T47D (cell line): ENCODE results near the gene STAT5B.

Experiments used
- DNase-seq, 2 experiments: peaks; one replicate each; pipeline versions ENCODE4 v3.0.0 to v3.0.0-alpha.2; 2011 to 2012; ENCODE audit warnings: low read depth in 1 of 2, low spot score in 1 of 2
- JUND ChIP-seq: IDR thresholded peaks from 2 replicates; pipeline ENCODE4 v1.6.1; 2012; ENCODE audit warnings: low read depth
- in situ Hi-C: cut with HindIII; loops from 2 replicates; pipeline ENCODE4 v1.10.0; 2016; ENCODE audit warnings: low sequenced_read_pairs, low pct_unique_long_range_greater_than_20kb

The STAT5B gene

DNA sequence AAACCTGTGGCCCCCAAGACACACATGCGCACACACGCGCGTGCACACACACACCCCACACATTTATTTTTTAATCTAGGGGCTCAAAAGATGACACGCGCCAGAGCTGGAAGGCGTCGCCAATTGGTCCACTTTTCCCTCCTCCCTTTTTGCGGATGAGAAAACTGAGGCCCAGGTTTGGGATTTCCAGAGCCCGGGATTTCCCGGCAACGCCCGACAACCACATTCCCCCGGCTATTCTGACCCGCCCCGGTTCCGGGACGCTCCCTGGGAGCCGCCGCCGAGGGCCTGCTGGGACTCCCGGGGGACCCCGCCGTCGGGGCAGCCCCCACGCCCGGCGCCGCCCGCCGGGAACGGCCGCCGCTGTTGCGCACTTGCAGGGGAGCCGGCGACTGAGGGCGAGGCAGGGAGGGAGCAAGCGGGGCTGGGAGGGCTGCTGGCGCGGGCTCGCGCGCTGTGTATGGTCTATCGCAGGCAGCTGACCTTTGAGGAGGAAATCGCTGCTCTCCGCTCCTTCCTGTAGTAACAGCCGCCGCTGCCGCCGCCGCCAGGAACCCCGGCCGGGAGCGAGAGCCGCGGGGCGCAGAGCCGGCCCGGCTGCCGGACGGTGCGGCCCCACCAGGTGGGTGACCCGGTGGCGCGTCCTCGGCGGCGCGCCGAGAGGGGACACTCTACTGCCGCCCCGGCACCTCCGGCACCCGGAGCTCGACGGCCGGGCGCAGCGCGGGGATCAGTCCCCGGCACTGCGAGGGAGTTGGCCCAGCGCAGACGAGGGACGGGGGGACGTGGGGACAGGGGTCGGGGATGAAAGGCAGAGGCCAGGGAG is 12.0 kb upstream of the STAT5B start, which contains the start of gene STAT5A:
Gene STAT5A (plus strand): TSS at position 522 of the 826 bp plus-strand sequence. CDS start 914 bp downstream, outside the sequence.
- in situ Hi-C loops, result no loop called here
- DNase-seq, result peak; percentile 64 to 92

DNA sequence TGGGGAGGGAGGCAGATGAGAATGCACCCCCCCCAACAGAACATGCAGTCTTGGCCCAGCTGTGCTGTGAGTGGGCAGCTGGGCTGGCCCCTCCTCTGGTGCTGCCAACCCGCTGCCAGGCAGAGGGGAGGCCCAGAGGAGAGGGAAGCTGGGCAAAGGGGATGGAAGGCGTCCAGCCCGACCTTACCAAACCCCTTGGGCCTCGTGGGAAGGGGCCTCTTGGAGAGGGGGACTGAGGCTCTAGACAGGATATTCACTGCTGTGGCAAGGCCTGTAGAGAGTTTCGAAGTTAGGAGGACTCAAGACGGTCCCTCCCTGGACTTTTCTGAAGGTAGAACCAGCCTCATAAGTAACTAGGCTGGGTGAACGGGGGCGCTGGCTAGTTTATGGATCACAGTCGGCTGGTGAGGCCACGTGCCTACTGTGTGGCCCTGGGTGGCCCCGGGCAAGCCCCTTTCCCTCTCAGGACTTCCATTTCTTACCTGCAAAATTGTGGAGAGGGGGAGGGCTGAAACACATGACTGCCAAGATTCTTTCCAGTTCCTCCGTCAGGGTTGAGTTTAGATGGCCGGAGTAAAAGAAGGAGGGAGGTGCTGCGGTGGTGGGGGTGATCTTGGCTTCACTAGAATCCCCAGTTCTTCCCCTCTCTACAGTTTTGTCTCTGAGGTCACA is 11.2 kb upstream of the STAT5B start:
- no peak for TF ChIP-seq JUND
- in situ Hi-C loops, result no loop called here
- no peak for DNase-seq

More for the DNA sequence above, 12.0 kb upstream of the STAT5B start, which contains the start of gene STAT5A:
- no peak for TF ChIP-seq JUND

DNA sequence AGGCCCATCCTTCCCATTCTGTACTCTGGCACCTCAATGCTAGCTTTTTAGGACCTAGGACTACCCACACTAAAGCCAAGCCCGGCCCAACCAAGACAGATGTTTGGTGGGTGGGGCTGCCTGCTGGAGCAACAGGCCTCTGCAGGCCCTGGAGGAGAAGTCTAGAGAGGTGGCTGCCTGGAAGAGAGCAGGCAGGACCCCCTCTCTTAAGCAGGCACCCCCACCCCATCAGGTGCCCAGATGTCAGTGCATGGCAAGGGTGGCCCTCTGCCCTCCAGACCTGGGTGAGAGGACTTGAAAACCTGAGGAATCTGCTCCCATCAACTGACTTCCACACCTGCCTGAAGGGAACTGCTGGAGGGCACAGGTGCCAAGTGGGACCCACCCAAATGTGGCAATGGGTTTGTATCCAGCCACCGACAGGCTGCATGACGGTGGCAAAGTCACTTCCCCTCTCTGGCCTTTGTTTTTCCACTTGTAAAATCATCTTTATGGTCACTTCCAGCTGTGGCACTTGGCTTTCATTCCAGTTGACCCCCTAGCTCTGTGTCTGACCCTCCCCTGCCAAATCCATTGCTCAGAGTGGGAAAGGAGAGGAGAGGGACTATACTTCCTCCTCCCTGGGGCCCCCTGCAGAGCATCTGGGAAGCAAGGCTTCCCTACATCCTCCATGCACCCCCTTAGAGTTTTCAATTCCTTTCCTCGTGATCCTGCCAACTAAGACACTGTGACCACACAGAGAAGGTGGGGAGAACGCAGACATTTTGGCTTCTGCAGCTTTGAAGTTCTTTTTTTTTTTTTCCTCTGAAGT is 10.4 kb upstream of the STAT5B start:
- DNase-seq, result no peak
- in situ Hi-C loops, result no loop called here

DNA sequence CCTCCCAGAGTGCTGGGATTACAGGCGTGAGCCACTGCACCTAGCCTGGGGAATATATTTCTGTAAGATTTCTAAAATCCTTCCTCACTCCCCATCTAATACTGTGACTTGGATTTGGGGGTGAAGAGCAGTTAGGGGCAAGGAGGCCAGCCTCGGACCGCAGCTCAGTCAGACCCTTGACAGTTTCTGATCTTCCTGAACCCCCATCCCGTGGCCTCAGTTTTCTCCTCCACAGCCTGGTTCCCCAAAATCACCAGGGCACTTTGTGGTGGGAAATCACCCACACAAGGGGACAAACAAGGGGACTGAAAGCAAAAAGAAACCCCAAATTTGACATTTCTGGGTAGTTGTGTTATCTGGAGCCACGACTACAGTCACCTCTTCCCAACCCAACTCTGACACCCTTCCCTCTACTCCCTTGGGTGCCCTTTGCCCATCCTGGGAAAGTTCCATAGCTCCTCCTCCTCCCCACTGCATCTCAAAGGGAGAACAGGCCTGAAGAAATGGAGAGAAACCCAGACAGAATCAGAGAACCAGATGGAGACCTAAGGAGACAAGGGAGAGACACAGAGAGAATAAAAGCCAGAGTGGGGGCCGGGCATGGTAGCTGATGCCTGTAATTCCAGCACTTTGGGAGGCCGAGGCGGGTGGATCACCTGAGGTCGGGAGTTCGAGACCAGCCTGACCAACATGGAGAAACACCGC is 9.3 kb upstream of the STAT5B start:
- TF ChIP-seq JUND, result no peak

More for the DNA sequence above, 10.4 kb upstream of the STAT5B start:
- no peak for TF ChIP-seq JUND

DNA sequence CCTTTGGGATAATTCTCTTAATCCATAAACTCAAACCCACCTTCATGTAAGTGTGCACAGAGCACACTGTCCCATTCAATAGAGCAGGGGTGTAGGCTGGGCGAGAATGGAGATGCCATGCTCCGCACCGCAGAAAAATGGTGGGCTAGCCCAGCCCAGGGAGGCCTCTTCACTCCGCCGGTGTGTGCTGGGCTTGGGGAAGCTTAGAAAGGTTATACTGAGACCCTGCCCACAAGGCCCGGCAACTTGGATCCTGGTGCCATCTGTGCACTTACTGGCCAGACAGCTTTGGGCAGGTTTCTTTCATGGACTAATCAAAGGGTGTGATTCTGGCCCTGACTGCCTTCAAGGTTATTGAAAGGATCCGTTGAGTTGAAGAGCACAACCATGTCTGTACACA is 8.4 kb upstream of the STAT5B start:
- no peak for DNase-seq
- no peak for TF ChIP-seq JUND
- in situ Hi-C loops, result no loop called here

More for the DNA sequence above, 9.3 kb upstream of the STAT5B start:
- no peak for DNase-seq
- in situ Hi-C loops, result no loop called here

DNA sequence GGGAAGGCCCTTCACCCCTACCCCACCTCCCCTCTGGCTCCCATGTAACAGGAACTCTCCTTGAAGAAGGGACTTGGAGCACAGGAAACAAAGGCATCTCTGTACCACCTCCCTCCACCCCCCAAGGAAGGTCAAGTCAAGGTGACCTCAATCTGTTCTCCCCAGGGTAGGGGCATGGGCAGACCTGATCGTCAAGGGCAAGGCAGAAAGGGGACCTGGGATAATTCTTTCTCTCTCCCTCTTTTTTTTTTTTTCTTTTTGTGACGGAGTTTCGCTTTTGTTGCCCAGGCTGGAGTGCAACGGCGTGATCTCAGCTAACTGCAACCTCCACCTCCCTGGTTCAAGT is 7.8 kb upstream of the STAT5B start:
- DNase-seq, result no peak
- in situ Hi-C loops, result no loop called here

DNA sequence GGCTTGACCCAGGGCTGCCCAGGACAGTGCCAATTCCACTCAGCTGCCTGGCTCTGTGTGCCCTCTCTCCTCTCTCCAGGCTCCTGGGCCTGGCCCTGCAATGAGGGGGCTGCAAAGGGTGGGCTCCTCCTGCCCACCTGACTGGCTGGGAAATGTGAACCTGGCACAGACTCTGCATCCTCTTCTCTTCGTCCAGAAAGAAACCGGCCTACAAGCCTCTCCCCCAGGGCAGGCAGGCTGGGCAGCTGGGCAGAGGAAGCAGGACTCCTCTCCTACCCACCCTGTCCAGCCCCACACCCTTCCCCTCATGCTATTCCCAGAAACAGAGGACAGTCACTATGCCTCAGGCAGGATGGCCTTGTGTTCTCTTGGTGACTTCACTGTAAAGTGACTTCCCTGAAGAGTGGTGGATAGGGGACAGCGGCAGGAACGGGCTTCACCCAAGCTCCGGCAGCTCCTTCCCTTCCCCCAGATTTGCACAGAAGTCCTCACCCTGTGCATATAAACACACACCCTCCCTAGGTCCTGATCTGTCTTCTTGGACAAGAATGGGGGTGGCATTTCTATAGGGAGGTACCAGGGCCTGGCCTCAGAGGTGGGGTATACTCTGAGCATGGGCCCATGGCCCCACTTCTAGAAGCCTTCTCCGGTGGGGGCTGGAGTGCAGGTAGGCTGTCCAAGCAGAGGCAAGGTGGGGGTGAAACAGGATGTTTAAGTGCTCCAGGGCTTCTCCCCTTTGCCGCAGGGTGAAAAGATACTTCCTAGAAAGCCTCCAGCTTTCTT is 7.2 kb upstream of the STAT5B start:
- no peak for TF ChIP-seq JUND
- DNase-seq, result peak in 1 of 2 experiments; percentile 33
- in situ Hi-C loops, result no loop called here

More for the DNA sequence above, 7.8 kb upstream of the STAT5B start:
- no peak for TF ChIP-seq JUND

DNA sequence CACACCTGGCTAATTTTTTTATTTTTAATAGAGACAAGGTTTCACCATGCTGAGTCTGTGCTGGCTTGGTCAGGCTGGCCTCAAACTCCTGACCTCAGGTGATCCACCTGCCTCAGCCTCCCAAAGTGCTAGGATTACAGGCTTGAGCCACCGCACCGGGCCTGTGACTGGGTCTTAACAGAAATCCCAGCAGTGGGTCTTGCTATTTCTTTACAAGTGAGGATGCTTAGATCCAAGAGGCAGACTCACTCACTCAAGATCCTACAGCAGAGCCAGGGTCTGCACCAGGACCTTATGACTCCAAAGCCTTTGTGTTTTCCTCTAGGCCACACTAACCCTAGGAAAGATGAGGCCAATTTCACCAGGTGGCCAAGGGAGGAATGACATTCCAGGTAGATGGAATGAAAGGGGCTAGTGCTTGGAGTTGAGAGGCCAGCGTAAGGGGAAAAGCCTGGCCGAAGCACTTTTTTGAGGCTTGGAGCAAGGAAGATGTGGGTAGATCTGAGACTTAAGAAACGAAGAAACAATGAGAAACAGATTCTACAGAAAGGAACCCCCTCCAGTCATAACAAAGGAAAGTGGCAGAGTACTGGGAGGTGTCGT is 6.4 kb upstream of the STAT5B start:
- in situ Hi-C loops, result no loop called here
- TF ChIP-seq JUND, result no peak
- peak in 1 of 2 experiments; percentile 51 for DNase-seq

DNA sequence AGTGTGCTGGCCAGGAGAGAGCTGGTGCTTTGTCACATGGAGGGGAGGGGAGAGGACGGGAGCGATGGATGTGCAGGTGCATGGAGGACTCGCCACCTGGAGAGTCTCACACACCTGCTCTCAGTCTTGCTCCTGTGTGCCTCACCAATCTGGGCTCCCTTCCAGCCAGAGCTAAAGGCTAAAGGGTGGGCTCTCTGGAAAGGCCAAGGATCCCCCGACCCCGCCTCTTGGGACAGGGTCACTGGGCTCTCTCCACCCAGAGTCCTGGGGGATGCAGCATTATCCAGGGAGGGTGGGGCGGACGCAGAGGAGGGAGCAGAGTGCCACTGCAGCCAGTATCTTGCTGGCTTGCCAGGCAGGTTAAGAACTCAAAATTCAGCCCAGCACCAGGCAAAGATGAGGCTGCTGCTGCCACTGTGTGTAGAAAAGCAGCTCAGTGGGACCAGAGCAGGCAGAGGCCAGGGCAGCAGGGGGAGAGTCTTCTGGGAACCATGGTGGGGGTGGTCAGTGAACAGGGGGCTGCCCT is 5.4 kb upstream of the STAT5B start:
- no peak for TF ChIP-seq JUND
- DNase-seq, result no peak
- in situ Hi-C loops, result no loop called here

DNA sequence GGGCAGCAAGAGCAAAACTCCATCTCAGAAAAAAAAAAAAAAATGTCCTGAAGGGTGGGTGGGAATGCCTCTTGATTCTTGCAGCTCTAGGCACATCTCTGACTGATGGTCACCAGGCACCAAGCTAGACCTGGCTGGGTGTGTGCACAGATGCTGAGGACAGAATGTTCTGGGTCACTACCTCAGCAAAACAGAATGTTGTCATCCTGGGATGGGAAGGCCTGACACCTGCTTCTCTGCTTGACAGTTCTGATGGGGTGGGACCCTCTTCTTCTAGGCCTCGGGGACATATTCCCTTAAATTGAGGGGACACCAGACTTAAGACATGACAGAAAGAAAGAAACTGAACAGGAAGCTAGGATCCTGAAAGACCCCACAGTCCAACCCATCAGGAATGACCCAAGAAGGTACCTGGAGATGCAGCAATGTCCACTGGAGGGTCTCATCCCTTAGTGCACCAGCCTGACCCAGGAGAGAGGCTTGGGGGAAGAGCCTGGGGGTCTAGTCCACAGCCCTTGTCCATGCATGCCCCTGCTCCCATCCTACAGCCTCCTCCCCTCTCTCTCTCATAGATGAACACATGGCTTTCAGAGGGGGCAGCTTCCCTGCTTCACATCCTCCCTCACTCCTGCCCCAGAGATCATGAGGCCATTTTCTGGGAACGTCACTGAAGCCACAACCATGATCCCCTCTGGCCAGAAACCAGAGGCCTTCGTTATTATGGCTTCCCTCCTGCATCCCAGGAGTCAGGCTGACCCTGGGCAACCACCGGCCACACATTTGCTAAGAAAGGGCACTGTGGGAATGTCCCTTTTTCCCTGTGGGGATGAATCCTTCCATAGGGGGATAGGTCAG is 3.8 kb upstream of the STAT5B start:
- no peak for DNase-seq
- in situ Hi-C loops, result no loop called here
- TF ChIP-seq JUND, result no peak
